CD4-positive, alpha-beta T cell treated with Interleukin-17A for 4 hours (primary cell): ENCODE data around the gene UBAC1.

Experiments
- DNase-seq: peaks from one replicate; pipeline ENCODE4 v3.0.0-alpha.2; 2020; ENCODE audit warnings: mixed read lengths

Gene UBAC1

GRCh38 chr9:135993409-135993742, 32.2 kb upstream of the UBAC1 start:
- no peak for DNase-seq

- peak; percentile 49 for DNase-seq
These were observed 31.6 kb upstream of the UBAC1 start for GRCh38 chr9:135992486-135993408.

- no peak for DNase-seq
These were observed 30.6 kb upstream of the UBAC1 start for GRCh38 chr9:135991771-135992170.

GRCh38 chr9:135990468-135991429, 29.6 kb upstream of the UBAC1 start:
- DNase-seq: peak; percentile 86

DNA sequence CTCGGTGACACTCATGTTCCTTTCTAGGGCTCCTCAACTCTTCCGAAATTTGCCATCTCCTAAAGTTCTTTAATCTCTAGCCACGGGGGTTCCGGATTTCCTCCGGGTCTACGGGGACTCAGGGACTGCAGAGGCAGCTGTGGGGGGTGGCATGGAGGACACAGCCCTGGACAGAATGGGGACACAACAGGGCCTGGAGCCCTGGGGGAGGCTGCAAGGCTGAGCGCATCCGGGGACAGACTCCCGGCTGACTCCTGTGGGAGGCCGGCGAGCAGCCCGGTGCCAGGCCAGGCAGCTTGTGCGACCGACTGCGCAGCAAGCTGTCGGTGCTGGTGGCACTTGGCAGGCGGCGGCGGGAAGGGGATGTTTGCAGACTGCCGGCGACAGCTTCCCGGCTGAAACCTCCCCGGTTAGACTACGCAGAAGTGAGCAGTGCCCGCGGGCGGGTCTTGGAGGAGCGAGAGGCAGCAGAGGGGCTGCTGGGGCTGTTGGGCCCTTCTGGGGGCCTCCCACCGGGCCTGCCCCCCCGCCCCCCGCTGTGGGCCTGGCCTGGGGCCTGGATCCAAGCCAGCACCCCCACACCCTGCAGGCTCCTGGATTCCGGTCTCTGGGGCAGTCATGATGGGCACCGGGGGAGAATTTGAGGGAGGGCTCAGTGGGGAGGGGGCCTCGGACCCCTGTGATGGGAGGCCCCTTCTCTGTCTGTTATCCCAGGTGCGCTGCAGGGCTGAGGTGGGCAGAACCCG, 28.7 kb upstream of the UBAC1 start:
- DNase-seq: peak; percentile 57

DNA sequence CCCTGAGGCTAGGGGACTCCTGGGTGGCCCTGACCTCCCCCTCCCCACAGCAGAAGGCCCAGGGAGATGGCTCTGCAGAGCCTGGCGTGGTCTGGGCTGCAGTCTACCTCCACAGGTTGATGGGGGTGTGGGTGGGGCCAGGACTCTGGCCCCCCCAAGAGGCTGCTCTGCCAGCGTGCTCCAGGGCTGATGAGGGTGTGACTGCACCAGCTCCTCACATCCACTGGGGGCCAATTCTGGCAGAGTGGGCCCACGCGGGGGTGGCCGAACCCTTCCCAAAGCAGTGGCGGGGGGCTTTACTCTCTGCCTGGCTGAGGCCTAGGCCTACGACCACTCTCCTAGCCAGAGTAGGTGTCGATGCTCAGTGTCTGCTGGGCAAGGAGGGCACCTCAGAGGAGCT, 28.0 kb upstream of the UBAC1 start:
- DNase-seq: no peak

- DNase-seq: no peak
These were observed 27.3 kb upstream of the UBAC1 start for GRCh38 chr9:135988493-135988892.

DNA sequence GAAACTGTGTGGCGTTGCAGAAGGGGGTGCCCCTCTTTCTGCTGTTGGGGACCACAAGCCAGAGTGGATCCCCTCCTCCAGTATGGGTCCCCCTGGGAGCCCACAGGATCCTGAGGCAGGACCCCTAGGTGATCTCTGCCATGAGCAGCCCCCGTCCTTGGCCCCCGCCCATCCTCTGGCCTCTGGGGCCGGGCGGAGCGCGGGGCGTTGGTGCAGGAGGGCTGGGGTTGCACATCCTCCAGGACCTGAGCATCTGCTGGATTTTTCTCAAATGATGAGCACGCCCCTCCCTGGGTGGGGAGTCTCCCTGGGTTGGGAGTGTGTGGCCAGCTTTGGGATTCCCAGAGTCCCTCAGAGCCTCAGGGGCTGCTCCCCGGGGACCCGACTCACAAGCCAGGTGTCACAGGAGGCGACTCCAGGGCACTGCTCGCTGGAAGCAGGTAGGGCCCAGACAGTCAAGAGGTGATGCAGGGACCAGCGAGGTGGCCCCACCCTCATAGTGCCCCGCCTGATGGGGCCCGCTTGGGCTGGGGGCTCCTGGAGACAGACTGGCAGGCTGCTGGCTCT, 26.7 kb upstream of the UBAC1 start:
- DNase-seq: no peak

GRCh38 chr9:135986605-135987004, 25.4 kb upstream of the UBAC1 start:
- no peak for DNase-seq

DNA sequence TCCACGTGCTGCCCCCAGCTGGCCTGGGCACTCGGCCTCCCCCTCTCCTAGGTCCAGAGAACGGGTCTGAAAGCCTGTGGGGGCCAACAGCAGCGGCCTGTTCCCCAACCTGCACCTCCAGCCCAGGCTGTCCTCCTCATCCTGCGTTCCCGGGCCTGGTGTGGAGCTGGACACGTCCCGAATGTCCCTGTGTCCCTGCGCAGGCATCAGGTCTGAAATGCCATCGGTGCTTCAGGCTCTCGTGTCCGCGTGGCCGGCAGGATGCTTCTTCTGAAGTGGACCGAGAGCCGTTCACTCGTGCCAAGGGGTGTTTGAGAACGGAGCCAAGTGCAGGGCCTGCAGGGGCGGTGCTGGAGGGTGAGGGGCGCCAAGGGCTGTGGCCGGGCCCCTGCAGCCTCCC, 24.7 kb upstream of the UBAC1 start:
- DNase-seq: no peak

- DNase-seq: no peak
These were observed 24.2 kb upstream of the UBAC1 start for GRCh38 chr9:135985459-135985774.

GRCh38 chr9:135984072-135984710, 23.0 kb upstream of the UBAC1 start:
- no peak for DNase-seq

DNA sequence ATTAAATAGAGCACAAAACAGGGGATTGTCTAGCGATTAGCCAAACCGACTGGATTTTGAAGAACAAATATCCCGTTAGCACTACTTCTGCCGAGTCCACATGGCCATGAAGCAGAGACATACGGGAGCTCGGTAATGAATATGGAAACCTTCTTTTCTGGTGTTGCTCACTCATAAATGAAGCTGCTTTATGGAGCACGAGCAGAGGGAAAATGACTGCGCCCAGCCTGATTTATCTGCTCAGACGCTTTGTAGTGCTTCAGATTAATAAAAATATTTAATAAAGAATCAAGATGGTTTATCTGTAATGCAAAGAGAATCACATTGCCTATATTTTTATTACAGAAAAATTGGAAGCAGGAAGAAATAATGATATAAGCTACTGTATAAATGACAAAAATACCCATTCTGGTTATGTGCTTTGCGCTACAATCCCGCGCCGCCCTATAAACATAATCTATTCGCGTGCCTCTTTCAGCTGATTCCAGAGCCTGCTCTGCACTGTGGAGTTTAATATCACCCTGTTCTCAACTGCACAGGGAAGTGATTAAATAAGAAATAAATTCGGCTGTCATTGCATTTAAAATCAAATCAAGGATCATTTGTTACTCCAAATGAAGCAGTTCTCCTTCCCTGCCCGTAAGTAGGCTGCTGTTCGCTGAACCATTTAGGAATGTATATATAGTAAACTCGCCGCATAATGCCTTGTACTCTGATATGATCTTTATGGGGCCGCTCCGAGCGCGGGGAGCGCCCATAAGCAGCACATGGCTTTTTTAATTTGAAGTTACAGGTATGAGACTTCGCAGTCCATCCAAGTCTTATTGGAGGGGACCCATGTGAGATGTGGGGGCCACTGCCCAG, 22.3 kb upstream of the UBAC1 start:
- DNase-seq: no peak

DNA sequence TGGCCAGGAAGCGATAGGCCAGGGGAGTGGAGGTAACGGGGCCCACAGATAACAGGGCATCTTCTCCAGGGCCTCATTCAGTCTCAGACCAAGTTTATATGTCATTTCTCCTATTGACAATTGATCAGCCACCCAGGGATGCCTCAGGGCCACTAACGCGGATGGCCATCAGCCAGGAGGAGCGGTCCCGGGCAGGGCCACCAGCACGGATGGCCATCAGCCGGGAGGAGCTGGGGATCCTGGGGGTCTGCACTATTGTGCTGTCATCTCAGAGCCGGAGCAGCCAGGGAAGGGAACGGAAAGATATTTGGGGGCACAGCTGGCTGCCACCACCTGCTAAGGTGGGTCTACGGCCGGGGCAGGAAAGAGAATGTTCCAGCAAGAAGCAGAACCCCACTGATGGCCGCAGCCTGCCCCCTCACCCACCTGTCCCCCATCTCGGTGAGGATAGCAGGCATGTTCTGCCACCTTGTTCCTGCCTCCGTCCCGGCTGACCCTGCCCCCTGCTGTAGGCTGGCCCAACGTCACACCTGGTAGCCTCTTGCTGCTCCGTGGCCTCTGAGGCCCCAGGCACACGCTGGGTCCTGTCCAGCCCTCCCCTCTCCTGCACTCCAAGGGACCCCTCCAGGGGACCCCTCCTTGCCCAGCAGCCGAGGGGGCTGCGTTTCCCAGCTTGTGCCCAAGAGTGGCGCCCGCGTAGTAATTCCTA, 21.5 kb upstream of the UBAC1 start:
- no peak for DNase-seq

DNA sequence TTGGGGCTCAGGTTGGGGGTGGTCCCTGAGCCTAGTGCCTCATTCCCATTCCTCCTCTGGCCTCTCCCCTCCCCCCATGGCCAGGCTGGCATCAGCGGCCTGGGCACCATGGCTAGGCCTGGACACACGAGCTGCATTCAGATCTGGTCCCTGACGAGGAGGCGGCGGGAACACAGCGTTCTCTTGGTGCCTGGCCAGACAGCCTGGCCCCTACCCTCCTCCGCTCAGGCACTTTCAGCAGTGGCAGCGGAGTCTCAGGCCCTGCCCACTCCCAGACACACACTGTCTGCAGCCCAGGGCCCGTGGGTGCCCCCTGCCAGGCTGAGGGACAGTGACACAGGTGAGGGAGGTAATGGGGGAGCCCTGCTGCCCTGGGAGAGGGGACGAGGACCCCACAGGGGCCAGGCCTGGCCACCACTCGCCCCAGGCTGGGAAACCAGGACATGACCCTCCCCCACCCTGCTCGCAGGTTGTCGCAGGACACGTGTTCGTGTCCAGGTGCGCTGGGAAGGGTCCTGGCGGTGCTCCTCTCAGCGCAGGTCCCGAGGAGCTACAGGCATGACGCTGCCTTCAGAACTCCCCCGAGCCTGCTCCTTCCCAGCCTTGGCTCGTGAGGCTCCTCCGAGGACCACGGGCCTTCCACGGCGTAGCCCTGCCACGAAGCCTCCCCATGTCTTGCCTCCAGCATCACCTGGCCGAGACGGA, 19.9 kb upstream of the UBAC1 start:
- no peak for DNase-seq

GRCh38 chr9:135979547-135980166, 18.5 kb upstream of the UBAC1 start:
- no peak for DNase-seq

- DNase-seq: peak; percentile 78
These were observed 17.7 kb upstream of the UBAC1 start for GRCh38 chr9:135978642-135979546.

DNA sequence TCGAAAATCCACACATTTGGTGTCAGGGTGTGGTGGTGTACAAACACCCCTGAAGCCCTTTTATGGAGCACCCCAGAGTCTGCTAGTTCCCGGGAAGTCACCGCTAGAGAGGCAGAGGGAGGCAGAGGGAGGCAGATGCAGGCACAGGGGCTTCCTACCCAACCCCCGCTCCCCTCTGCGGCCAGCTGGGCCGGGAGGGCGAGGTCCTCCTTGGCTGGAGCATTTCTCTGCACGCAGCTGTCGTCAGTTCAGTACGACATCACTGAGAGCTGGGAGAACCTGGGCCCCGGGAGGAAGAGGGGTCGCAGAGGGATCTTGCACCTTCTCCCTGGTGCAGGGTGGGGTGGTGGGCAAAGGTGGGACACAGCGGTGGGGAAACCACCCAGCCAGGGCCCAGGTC, 15.8 kb upstream of the UBAC1 start:
- DNase-seq: no peak
